ENCODE results near the gene BAK1.
"Not testable (repeated sequence)": the region's sequence is repeated elsewhere in the genome, so short reads cannot be mapped to it uniquely, and the experiment has no call there.

Gene BAK1

GRCh38 chr6:33543116-33543515 lies 37.0 kb downstream of the BAK1 start:
- DNase-seq (ENCODE audit: extremely low spot score) = no peak
- TF ChIP-seq, protein P1, sequence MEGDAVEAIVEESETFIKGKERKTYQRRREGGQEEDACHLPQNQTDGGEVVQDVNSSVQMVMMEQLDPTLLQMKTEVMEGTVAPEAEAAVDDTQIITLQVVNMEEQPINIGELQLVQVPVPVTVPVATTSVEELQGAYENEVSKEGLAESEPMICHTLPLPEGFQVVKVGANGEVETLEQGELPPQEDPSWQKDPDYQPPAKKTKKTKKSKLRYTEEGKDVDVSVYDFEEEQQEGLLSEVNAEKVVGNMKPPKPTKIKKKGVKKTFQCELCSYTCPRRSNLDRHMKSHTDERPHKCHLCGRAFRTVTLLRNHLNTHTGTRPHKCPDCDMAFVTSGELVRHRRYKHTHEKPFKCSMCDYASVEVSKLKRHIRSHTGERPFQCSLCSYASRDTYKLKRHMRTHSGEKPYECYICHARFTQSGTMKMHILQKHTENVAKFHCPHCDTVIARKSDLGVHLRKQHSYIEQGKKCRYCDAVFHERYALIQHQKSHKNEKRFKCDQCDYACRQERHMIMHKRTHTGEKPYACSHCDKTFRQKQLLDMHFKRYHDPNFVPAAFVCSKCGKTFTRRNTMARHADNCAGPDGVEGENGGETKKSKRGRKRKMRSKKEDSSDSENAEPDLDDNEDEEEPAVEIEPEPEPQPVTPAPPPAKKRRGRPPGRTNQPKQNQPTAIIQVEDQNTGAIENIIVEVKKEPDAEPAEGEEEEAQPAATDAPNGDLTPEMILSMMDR (IDR thresholded peaks at IDR 0.05; ENCODE audit: control extremely low read depth, extremely low read depth, low read depth, missing control alignments) = no peak
- ChIA-PET POLR2A (no interaction called here), CTCF (interaction anchor here (2.1 kb wide), 1 partner anchor 22 kb away, joined by 5 read pairs; no protein-coding TSS in a partner anchor)

DNA sequence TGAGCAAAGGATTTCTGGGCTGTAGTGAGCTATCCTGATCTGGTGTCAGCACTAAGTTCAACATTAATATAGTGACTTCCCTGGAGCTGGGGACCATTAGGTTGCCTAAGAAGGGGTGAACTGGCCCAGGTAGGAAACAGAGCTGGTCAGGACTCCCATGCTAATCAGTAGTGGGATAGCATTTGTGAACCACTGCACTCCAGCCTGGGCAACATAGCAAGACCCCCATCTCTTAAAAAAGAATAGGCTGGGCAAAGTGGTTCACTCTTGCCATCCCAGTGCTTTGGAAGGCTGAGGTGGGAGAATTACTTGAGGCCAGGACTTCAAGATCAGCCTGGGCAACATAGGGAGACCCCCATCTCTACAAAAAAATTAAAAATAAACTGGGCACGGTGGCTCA lies 39.3 kb downstream of the BAK1 start:
- no peak for DNase-seq (ENCODE audit: extremely low spot score)
- ChIA-PET CTCF (interaction anchor here (1.2 to 1.4 kb wide), 2 partner anchors 9 to 39 kb away, joined by 4 read pairs; partner anchors contain the start of gene BAK1), POLR2A (no interaction called here)
- TF ChIP-seq, protein P1 (IDR thresholded peaks at IDR 0.05; ENCODE audit: control extremely low read depth, extremely low read depth, low read depth, missing control alignments) = no peak

- CTCF ChIA-PET = interaction anchor here (1.2 kb wide), 1 partner anchor 55 kb away, joined by 3 read pairs; no protein-coding TSS in a partner anchor
- TF ChIP-seq, protein P1 (IDR thresholded peaks at IDR 0.05; ENCODE audit: control extremely low read depth, extremely low read depth, low read depth, missing control alignments) = no peak
- no peak for DNase-seq (ENCODE audit: extremely low spot score)
- POLR2A ChIA-PET = no interaction called here
These were observed 45.4 kb downstream of the BAK1 start for GRCh38 chr6:33534702-33535101.

DNA sequence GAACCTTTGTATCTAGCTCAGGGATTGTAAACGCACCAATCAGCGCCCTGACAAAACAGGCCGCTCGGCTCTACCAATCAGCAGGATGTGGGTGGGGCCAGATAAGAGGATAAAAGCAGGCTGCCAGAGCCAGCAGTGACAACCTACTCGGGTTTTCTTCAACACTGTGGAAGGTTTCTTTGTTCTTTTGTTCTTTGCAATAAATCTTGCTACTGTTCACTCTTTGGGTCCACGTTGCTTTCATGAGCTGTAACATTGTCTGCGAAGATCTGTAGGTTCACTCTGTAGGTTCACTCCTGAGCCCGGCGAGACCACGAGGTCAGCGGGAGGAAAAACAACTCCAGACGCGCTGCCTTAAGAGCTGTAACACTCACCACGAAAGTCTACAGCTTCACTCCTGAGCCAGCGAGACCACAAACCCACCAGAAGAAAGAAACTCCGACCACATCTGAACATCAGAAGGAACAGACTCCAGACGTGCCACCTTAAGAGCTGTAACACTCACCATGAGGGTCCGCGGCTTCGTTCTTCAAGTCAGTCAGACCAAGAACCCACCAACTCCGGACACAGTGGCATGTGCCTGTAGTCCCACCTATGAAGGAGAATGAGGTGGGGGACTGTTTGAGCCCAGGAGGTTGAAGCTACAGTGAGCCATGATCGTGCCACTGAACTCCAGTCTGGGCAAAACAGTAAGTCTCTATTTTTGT lies 46.8 kb downstream of the BAK1 start:
- DNase-seq (ENCODE audit: extremely low spot score); POLR2A ChIA-PET: not testable (repeated sequence)
- CTCF ChIA-PET = interaction anchor here (1.0 kb wide), 1 partner anchor 12 kb away, joined by 4 read pairs; no protein-coding TSS in a partner anchor

DNA sequence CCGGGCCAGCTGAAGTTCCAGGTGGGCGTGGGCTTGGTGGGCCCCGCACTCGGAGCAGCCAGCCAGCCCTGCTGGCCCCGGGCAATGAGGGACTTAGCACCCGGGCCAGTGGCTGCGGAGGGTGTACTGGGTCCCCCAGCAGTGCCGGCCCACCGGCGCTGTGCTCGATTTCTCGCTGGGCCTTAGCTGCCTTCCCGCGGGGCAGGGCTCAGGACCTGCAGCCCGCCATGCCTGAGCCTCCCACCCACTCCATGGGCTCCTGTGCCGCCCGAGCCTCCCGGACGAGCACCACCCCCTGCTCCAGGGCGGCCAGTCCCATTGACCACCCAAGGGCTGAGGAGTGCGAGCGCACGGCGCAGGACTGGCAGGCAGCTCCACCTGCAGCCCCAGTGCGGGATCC lies 47.6 kb downstream of the BAK1 start:
- DNase-seq (ENCODE audit: extremely low spot score); POLR2A ChIA-PET; CTCF ChIA-PET: not testable (repeated sequence)

DNA sequence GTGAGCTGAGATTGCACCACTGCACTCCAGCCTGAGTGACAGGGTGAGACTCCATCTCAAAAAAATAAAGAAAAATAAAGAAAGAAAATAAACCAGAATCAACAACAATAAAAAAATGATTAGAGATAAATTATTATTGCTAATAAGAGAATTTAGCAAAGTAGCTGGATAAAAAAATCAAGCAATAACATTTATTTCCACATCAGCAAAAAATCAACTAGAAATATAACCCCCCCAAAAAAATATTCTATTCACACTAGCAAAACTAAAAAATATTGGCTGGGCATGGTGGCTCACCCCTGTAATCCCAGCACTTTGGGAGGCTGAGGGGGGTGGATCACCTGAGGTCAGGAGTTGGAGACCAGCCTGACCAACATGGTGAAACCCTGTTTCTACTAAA lies 49.5 kb downstream of the BAK1 start:
- POLR2A ChIA-PET, CTCF ChIA-PET: not testable (repeated sequence)

More for the DNA sequence above, 49.5 kb downstream of the BAK1 start:
- not testable (repeated sequence) for DNase-seq (ENCODE audit: extremely low spot score)
